ENCODE results near the gene PTPN20. TPM values are rescaled to one million over a fixed set of nuclear protein-coding genes. Genes with fewer than 3 reads are reported as not detected.

PTPN20 gene
- total and polyA plus RNA-seq, 2 of the 8 experiments (the other 6 are each of a cell fraction or from before 2014, with no cell fraction given), result not detected

- Histone ChIP-seq H2BK120ac (replicated peaks; ENCODE audit: low read depth, low read length) (no peak overlapping the region), H2BK20ac (ENCODE audit: low read length) (no peak overlapping the region), H4K5ac (ENCODE audit: insufficient read length, low read depth, low read length) (no peak overlapping the region), H2BK12ac (ENCODE audit: low read depth, low read length) (no peak overlapping the region), H3K56ac (replicated peaks; ENCODE audit: insufficient read length, low read depth, low read length) (no peak overlapping the region), H3K18ac (ENCODE audit: extremely low read depth, low read length) (no peak overlapping the region), H4K91ac (replicated peaks; ENCODE audit: insufficient read length, low read length) (no peak overlapping the region), H3K4me2 (ENCODE audit: insufficient read depth in 1 of 2, low read depth in 2 of 2, low read length in 2 of 2) (no peak overlapping the region), H3K36me3 (ENCODE audit: control insufficient read depth in 2 of 4, insufficient read depth in 4 of 4, low read length in 3 of 4) (no peaks in the 10 kb centered on the region), H3K23me2 (ENCODE audit: low read depth, low read length) (no peaks in the 10 kb centered on the region), H3K14ac (ENCODE audit: insufficient read length) (no peak overlapping the region), H3K79me2 (ENCODE audit: control insufficient read depth in 1 of 2, insufficient read depth in 2 of 2, low read length in 2 of 2) (no peaks in the 10 kb centered on the region), H3K79me1 (ENCODE audit: low read depth, low read length) (no peaks in the 10 kb centered on the region), H3K9me3 (ENCODE audit: insufficient read depth in 2 of 2, low read depth in 1 of 2, low read length in 1 of 2) (no peaks in the 10 kb centered on the region), H2BK5ac (ENCODE audit: low read depth, low read length) (no peak overlapping the region), H3K27ac (ENCODE audit: low read depth, low read length) (no peak overlapping the region), H3K4me3 (ENCODE audit: extremely low read depth in 1 of 4, insufficient read depth in 2 of 4, low read depth in 3 of 4, low read length in 4 of 4) (no peak overlapping the region), H2BK15ac (ENCODE audit: low read length) (no peak overlapping the region), H3K4me1 (replicated peaks in 1 of 4; ENCODE audit: control insufficient read depth in 3 of 4, insufficient read depth in 4 of 4, low read length in 3 of 4) (peaks cover 0 to 4% (median 2%) of the 10 kb centered on the region in 4 experiments; a peak in 3 of 7 replicates), H3K23ac (ENCODE audit: insufficient read length) (no peak overlapping the region), H3K9ac (replicated peaks in 1 of 4; ENCODE audit: extremely low read depth in 1 of 4, low read depth in 3 of 4, low read length in 3 of 4) (no peak overlapping the region), H2AK5ac (ENCODE audit: low read depth, low read length) (no peak overlapping the region), H4K8ac (ENCODE audit: extremely low read depth, insufficient read depth, low read length) (no peak overlapping the region), H4K20me1 (replicated peaks in 1 of 2; ENCODE audit: control insufficient read depth in 1 of 2, insufficient read depth in 2 of 2, low read length in 2 of 2) (no peaks in the 10 kb centered on the region), H3K27me3 (replicated peaks in 1 of 4; ENCODE audit: control insufficient read depth in 3 of 4, extremely low read depth in 1 of 4, insufficient read depth in 3 of 4, low read length in 3 of 4) (no peaks in the 10 kb centered on the region), H3K4ac (replicated peaks; ENCODE audit: insufficient read length, low read depth, low read length) (no peak overlapping the region), H2AFZ (ENCODE audit: low read length) (no peak overlapping the region)
- ChIA-PET POLR2A (ENCODE audit: partially characterized antibody) (no interaction called here), CTCF (ENCODE audit: partially characterized antibody) (interaction anchor here (0.6 to 7.4 kb wide), 7 partner anchors 24 to 1551 kb away, joined by 3 to 85 read pairs (median 3); no protein-coding TSS in a partner anchor)
- FAIRE-seq (no peak), DNase-seq (ENCODE audit: low read depth in 1 of 2, low spot score in 2 of 2) (no peak)
- TF ChIP-seq PHF8 (conservative IDR thresholded peaks at IDR 0.05; ENCODE audit: low read depth, low read length) (no peak), CTCF (IDR thresholded peaks at IDR 0.05; ENCODE audit: control extremely low read depth in 1 of 3, insufficient read depth in 1 of 3, low read depth in 1 of 3, low read length in 3 of 3) (no peak), CBX8 (IDR thresholded peaks at IDR 0.05; ENCODE audit: borderline replicate concordance, low read depth, low read length) (no peak), CHD1 (IDR thresholded peaks at IDR 0.05; ENCODE audit: low read depth, low read length) (no peak), CBX5 (IDR thresholded peaks at IDR 0.05; ENCODE audit: low read depth, low read length) (no peak), TAF1 (IDR thresholded peaks at IDR 0.05; ENCODE audit: low read depth, low read length) (no peak), KDM4A (IDR thresholded peaks at IDR 0.05; ENCODE audit: low read depth, low read length, severe bottlenecking) (no peak), NRF1 (IDR thresholded peaks at IDR 0.05; ENCODE audit: low read depth, low read length) (no peak), CTBP2 (IDR thresholded peaks at IDR 0.05; ENCODE audit: borderline replicate concordance, insufficient read depth, insufficient read length, low read length) (no peak), TAF7 (optimal IDR thresholded peaks at IDR 0.05; ENCODE audit: borderline replicate concordance, low read depth, low read length) (no peak), SP2 (IDR thresholded peaks at IDR 0.05; ENCODE audit: low read length) (no peak), POLR2AphosphoS5 (IDR thresholded peaks at IDR 0.05; ENCODE audit: low read depth, low read length) (no peak)
Observed at GRCh38 chr10:46998192-46998591, 87.0 kb downstream of the PTPN20 start.
